Astrocyte (in vitro differentiated cells and primary cell): Measurements from ENCODE around the gene LRG1.

Source experiments
- EZH2 ChIP-seq: IDR thresholded peaks from 2 replicates; pipeline ENCODE4 v1.6.1; 2012; ENCODE audit warnings: mild to moderate bottlenecking, low read length, inconsistent platforms; ENCODE audit not compliant: insufficient read depth
- TF ChIP-seq, protein P1 (sequence below): IDR thresholded peaks from 2 replicates; pipeline ENCODE4 v1.5.1; 2011; ENCODE audit warnings: low read depth, mild to moderate bottlenecking, inconsistent platforms, low read length, moderate library complexity; ENCODE audit not compliant: insufficient read depth

DNA sequence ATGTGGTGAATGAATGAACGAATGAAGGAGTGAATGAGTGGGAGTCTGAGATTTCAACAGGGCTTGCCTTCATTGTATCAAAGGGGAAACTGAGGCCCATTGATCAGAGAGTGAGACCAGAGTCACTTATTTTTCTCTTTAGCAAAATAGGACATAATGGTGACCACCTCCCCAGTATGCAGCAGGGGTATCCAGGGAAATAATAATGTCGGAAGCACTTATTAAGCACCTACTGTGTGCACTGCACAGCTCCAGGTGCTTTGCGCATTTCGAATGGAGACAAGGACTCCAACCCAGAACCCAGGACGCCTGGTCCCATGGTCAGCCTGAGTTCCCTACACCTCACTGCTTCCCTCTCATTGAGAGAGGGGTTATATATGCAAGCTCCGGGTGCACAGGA is 46.4 kb upstream of the LRG1 start:
- TF ChIP-seq, protein P1, sequence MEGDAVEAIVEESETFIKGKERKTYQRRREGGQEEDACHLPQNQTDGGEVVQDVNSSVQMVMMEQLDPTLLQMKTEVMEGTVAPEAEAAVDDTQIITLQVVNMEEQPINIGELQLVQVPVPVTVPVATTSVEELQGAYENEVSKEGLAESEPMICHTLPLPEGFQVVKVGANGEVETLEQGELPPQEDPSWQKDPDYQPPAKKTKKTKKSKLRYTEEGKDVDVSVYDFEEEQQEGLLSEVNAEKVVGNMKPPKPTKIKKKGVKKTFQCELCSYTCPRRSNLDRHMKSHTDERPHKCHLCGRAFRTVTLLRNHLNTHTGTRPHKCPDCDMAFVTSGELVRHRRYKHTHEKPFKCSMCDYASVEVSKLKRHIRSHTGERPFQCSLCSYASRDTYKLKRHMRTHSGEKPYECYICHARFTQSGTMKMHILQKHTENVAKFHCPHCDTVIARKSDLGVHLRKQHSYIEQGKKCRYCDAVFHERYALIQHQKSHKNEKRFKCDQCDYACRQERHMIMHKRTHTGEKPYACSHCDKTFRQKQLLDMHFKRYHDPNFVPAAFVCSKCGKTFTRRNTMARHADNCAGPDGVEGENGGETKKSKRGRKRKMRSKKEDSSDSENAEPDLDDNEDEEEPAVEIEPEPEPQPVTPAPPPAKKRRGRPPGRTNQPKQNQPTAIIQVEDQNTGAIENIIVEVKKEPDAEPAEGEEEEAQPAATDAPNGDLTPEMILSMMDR = no peak
- TF ChIP-seq EZH2 = peak; percentile 33
